Measurements from ENCODE around the gene CWC27.

GRCh38 chr5:64973215-64973614 is 204.5 kb downstream of the CWC27 start:
- TF ChIP-seq POLR2AphosphoS5 (IDR thresholded peaks at IDR 0.05) (no peak), POLR2A (IDR thresholded peaks at IDR 0.05) (no peak), CTCF (IDR thresholded peaks at IDR 0.05) (no peak)

All from upper lobe of left lung (tissue), 4 donors.